Gastroesophageal sphincter (tissue), 3 donors: ENCODE results near the gene OCIAD2.

ENCODE experiments used
- CTCF ChIP-seq, 4 experiments: fragments of 200-600 bp in 2 of 4; fragments of 450-650 bp in 2 of 4; sonication (generic) in 1 of 4; IDR thresholded peaks; one replicate each; pipeline ENCODE4 v1.5.1; 2017 to 2019; ENCODE audit warnings: antibody characterized with exemption in 4 of 4, mild to moderate bottlenecking in 2 of 4, moderate library complexity in 2 of 4
- EP300 ChIP-seq: sonication (generic); formaldehyde crosslinking; IDR thresholded peaks from one replicate; pipeline ENCODE4 v1.6.1; 2017; ENCODE audit warnings: antibody characterized with exemption, mild to moderate bottlenecking
- POLR2A ChIP-seq, 2 donors: fragments of 450-650 bp; IDR thresholded peaks; one replicate each; pipeline ENCODE4 v1.6.1; 2017; ENCODE audit warnings: antibody characterized with exemption in 2 of 2, mild to moderate bottlenecking in 2 of 2, moderate library complexity in 1 of 2
- POLR2AphosphoS5 ChIP-seq: sonication (generic); formaldehyde crosslinking; IDR thresholded peaks from one replicate; pipeline ENCODE4 v1.6.1; 2017; ENCODE audit warnings: antibody characterized with exemption

DNA sequence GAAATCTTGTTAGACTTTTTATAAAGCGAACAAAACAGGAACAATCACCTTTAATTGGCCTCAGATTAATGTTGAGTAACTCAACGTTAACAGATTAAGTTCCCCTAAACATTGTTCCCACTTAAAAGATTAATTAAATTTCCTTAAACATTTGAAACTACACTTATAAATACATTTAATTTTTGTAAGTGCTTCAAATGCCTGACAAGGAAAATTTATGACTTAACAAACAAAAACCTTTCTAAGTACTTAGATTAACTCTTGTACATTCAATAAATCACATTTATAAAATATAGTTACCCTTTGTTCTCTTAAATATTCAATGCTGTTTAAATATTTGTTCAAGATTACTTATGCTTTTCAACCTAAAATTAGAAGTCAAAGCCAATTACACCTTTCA lies 39.4 kb upstream of the OCIAD2 start:
- TF ChIP-seq POLR2AphosphoS5 (no peak), CTCF (IDR thresholded peaks at IDR 0.05) (no peak), POLR2A (IDR thresholded peaks at IDR 0.05) (no peak), EP300 (no peak)
